Adrenal gland (tissue), 12 donors: Measurements from ENCODE around the gene CMIP. TPM values are rescaled to one million over a fixed set of nuclear protein-coding genes. Genes with fewer than 3 reads are reported as not detected.

Experiments used
- DNase-seq, 7 donors: peaks; one replicate each; pipeline ENCODE4 v3.0.0-alpha.2; 2019 to 2020
- H3K27ac ChIP-seq, 5 donors: fragments of 200-600 bp; sonication (generic) in 4 of 5; 1 replicate in 3 of 5; 2 replicates in 2 of 5; pipeline versions ENCODE4 v1.5.1 to v1.8.0; 2016 to 2020; ENCODE audit warnings: mild to moderate bottlenecking in 1 of 5
- H3K27me3 ChIP-seq: fragments of 200-600 bp; 2 replicates; pipeline ENCODE4 v1.8.0; 2021
- H3K36me3 ChIP-seq, 2 donors: fragments of 200-600 bp; replicated peaks in 1 of 2; 1 replicate in 1 of 2; 2 replicates in 1 of 2; pipeline versions ENCODE4 v1.5.1 to v1.8.0; 2018 to 2022
- H3K4me1 ChIP-seq, 2 donors: fragments of 200-600 bp; replicated peaks in 1 of 2; 1 replicate in 1 of 2; 2 replicates in 1 of 2; pipeline versions ENCODE4 v1.5.1 to v1.8.0; 2018 to 2021
- H3K4me3 ChIP-seq, 4 donors: fragments of 200-600 bp; sonication (generic) in 3 of 4; one replicate each; pipeline ENCODE4 v1.5.1; 2016 to 2018
- H3K9me3 ChIP-seq, 3 donors: fragments of 200-600 bp; sonication (generic) in 1 of 3; replicated peaks in 1 of 3; 1 replicate in 2 of 3; 2 replicates in 1 of 3; pipeline versions ENCODE4 v1.5.1 to v1.8.0; 2016 to 2021
- POLR2A ChIP-seq, 2 donors: fragments of 450-650 bp; IDR thresholded peaks; one replicate each; pipeline ENCODE4 v1.6.1; 2017; ENCODE audit warnings: antibody characterized with exemption in 2 of 2, mild to moderate bottlenecking in 2 of 2, moderate library complexity in 1 of 2
- WGBS, 4 donors: extraction: QIAGEN DNeasy Blood & Tissue Kit in 2 of 4; methylation state at CpG; one replicate each; pipeline versions ENCODE4 v1.1.5 to v1.1.7; 2013 to 2017; 5-methylcytosine and 5-hydroxymethylcytosine counted together
- intact Hi-C, 2 donors: fragments of 100-400 bp; cut with DNase I; formaldehyde crosslinking; loops; one replicate each; pipeline versions ENCODE4 v1.14.1 to v1.15.0; 2022 to 2023
- polyA plus RNA-seq, 3 donors: library from polyadenylated mRNA; stranded (reverse); fragments of 200-250 nt in 2 of 3; fragments of 350-450 nt in 1 of 3; fragmentation: Illumina TruSeq in 1 of 3; extraction: RNeasy Lipid Tissue Mini Kit (QIAGEN cat#74804) in 1 of 3; gene quantifications; one replicate each; pipeline ENCODE4 v1.2.3, GENCODE V29; 2013 to 2014
- total RNA-seq, 9 donors: library from RNA; depleted of rRNA in 4 of 9; stranded (reverse); fragments of >200 nt in 4 of 9; fragments of 120-200 nt in 1 of 9; fragmentation: NEBNext Ultra II Directional in 1 of 9; extraction: Animal tissue kit (Norgen Biotek cat#: 25700) in 1 of 9; gene quantifications; one replicate each; pipeline versions ENCODE4 v1.1.0 to v1.2.4, GENCODE V29; 2013 to 2023
- TF ChIP-seq, protein P1 (sequence below), 6 experiments: fragments of 450-650 bp in 4 of 6; fragments of 200-600 bp in 2 of 6; sonication (generic) in 1 of 6; IDR thresholded peaks; 1 replicate in 5 of 6; 2 replicates in 1 of 6; pipeline versions ENCODE4 v1.5.1 to v1.8.0; 2016 to 2021; ENCODE audit warnings: antibody characterized with exemption in 6 of 6, mild to moderate bottlenecking in 2 of 6, moderate library complexity in 1 of 6
- donor health status: healthy with polysubstance abuse.
- donor health status: Bipolar disorder and iron deficiency.
- donor health status: DM: yes; HTN: yes; CAD: no.
- donor health status: DM: no; HTN: no; CAD: no.
- donor health status: DM: no; HTN: no; CAD: no.
- donor health status: DM: yes; HTN: yes; CAD: no.

Gene CMIP
- total and polyA plus RNA-seq, 12 donors = 8.1 to 87.9 (median 42.5) TPM

DNA sequence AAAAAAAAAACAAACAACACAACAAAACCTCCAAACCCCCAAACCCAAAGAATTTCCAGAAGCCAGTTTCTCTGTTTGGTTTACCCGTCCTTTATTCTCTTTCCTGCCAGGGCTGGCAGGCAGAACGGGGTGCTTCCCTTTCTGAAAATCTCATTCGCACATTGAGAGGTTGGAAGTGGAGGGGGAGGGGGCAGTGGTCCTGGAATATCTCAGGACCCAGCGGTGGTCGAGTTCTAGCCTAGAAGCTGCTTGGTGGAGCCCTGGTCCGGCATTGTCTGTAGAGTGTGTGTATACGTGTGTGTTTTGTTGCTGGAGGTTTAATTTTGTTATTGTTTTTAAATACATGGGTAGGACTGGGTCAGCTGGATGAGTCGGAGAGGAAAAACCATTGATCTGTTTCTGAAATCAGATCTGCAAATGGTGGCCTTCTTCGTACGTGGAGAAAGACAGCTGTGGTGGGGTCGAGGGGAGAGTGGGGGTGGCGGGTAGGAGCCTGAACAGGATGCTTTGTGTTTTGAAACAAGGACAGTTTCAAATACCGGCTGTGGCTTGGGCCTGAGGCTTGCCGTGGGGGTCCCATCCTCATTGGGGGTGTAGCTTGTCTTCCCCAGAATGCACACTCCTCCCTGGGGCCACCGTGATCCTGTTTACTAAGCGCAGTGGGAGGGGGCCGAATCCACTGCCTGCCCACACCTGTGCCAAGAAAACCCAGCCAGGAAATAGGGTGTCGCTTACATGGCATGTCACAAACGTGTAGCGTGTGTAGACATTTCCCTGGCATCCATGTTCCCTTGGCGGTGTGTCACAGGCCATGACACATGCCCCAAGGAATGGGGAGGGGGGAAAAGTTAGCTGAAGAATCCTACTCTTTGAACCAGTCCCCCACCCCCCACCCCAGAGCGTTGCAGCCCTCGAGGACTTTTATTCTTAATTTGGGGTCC lies 1.6 kb downstream of the CMIP start:
- Histone ChIP-seq H3K27me3 (no peaks in the 10 kb centered on the region), H3K36me3 (no peaks in the 10 kb centered on the region), H3K27ac (peak overlapping the region; percentile 49 to 95 (median 76)), H3K4me1 (peaks cover 26 to 30% of the 10 kb centered on the region in 2 donors), H3K9me3 (no peaks in the 10 kb centered on the region), H3K4me3 (peak overlapping the region in 3 of 4 donors; percentile 73 to 99 (median 80))
- peak in 1 of 2 donors; percentile 4 for TF ChIP-seq POLR2A (IDR thresholded peaks at IDR 0.05)
- TF ChIP-seq, protein P1, sequence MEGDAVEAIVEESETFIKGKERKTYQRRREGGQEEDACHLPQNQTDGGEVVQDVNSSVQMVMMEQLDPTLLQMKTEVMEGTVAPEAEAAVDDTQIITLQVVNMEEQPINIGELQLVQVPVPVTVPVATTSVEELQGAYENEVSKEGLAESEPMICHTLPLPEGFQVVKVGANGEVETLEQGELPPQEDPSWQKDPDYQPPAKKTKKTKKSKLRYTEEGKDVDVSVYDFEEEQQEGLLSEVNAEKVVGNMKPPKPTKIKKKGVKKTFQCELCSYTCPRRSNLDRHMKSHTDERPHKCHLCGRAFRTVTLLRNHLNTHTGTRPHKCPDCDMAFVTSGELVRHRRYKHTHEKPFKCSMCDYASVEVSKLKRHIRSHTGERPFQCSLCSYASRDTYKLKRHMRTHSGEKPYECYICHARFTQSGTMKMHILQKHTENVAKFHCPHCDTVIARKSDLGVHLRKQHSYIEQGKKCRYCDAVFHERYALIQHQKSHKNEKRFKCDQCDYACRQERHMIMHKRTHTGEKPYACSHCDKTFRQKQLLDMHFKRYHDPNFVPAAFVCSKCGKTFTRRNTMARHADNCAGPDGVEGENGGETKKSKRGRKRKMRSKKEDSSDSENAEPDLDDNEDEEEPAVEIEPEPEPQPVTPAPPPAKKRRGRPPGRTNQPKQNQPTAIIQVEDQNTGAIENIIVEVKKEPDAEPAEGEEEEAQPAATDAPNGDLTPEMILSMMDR (IDR thresholded peaks at IDR 0.05) = no peak
- DNase-seq = peak in 6 of 7 donors; percentile 56 to 76 (median 59)
- intact Hi-C loops = no loop called here
- 5 to 14% (median 10%) methylated on average over 16 to 23 of the region's 23 CpGs for WGBS, 4 donors

DNA sequence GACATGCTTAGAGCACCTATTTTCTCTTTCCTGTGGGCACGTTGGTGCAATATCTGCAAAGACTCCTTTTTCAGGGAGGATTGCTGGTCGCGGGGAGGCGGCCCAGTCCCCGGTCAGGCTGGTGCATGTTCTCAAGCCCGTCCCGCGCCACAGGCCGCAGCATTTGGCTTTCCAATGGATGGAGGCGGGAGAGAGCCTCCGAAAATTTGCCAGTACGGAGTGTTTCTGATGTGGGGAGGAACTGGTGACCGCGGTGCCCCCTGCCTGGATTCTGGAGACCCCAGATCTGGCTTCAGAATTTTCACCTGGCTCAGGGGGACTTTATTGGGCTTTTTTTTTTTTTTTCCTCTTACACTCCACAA lies 2.3 kb downstream of the CMIP start:
- intact Hi-C loops = no loop called here
- peak overlapping the region; percentile 49 to 95 (median 76) for H3K27ac ChIP-seq
- peak overlapping the region in 2 of 4 donors; percentile 80 to 99 for H3K4me3 ChIP-seq
- no peaks in the 10 kb centered on the region for H3K27me3 ChIP-seq
- no peaks in the 10 kb centered on the region for H3K36me3 ChIP-seq
- 22 to 34% (median 33%) methylated on average over 3 to 14 of the region's 14 CpGs for WGBS, 4 donors
- H3K9me3 ChIP-seq = no peaks in the 10 kb centered on the region
- TF ChIP-seq POLR2A (IDR thresholded peaks at IDR 0.05) = no peak
- TF ChIP-seq, protein P1 (IDR thresholded peaks at IDR 0.05) = no peak
- H3K4me1 ChIP-seq = peaks cover 27 to 36% of the 10 kb centered on the region in 2 donors
- DNase-seq = peak in 6 of 7 donors; percentile 44 to 73 (median 54)

DNA sequence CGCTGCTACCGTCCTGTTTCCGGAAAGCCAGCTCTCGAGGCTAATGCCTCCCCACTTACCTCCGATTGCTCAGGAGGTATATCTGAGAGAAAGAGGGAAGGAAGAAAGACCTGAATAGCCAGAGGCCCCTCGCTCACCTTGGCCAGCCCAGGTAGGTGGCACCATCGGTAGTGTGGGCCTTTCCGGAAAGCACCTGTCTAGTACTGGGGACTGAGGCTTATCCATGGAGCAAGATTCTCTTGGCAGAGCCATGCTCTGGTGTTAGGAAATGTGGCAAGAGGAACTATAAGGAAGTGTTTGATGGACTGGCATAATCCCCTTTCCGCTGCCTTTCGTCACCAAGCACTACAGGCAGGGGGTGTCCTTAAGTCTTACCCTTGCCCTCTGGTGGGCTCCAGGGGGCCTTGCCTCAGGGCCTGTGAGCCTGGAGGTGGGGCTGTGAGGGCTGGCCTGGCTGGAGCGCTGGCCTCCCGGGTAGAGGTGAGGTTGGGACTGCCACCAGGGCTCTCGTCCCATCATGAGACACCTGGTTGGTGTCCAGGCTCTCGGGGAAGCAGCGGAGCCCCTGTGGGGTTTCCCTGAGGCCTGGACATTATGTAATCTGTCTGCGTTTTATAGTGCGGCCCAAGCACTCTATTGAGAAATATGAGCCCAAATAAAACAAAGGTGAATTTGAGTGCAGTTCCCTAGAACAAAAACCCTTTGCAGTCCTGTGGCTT lies 2.9 kb downstream of the CMIP start:
- H3K4me3 ChIP-seq = peak overlapping the region in 1 of 4 donors; percentile 99
- DNase-seq = peak in 4 of 7 donors; percentile 39 to 63 (median 43)

More for the DNA sequence above, 2.9 kb downstream of the CMIP start:
- no peak for TF ChIP-seq POLR2A (IDR thresholded peaks at IDR 0.05)
- TF ChIP-seq, protein P1 (IDR thresholded peaks at IDR 0.05) = peak in 2 of 6 experiments; percentile 2 to 7
- Histone ChIP-seq H3K36me3 (no peaks in the 10 kb centered on the region), H3K27me3 (no peaks in the 10 kb centered on the region), H3K9me3 (no peaks in the 10 kb centered on the region), H3K27ac (peak overlapping the region in 4 of 5 donors; percentile 57 to 95 (median 82)), H3K4me1 (peaks cover 34 to 43% of the 10 kb centered on the region in 2 donors)
- intact Hi-C loops = no loop called here
- 43 to 55% (median 46%) methylated on average over 10 to 17 of the region's 17 CpGs for WGBS, 4 donors
